Measurements from ENCODE around the gene PRPSAP2. TPM values are rescaled to one million over a fixed set of nuclear protein-coding genes. Genes with fewer than 3 reads are reported as not detected.
A peak's percentile ranks its signal among the peaks of the same experiment; 100 is the strongest.

PRPSAP2 gene
- total and polyA plus RNA-seq, 2 donors (not counting 3 experiments of a cell fraction or from before 2014, with no cell fraction given) = 22.2 to 38.5 TPM

DNA sequence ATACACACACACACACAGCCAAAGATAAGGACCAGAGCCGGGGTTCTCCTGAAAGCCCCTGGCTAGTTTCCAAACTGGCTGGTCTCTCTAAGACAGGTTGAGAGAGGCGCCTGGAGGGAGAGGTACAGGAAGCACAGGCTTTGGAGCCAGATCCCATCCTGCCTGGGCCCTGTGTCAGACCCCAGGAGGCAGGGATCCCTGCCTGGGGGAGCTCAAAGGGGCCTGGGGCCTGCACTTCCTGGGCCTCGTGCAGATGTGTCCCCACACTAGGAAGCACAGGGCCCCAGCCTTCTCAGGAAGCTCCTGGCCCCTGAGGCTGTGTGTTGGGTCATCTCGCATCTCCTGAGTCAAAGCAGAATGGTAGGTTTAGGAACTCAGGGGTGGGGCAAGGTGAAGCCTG lies 110.0 kb downstream of the PRPSAP2 start:
- CTCF ChIA-PET = interaction anchor here (1.0 kb wide), 2 partner anchors 9 to 11 kb away, joined by 3 read pairs; no protein-coding TSS in a partner anchor
- Histone ChIP-seq H3K4me3 (replicated peaks in 1 of 3; ENCODE audit: insufficient read depth in 1 of 3, low read depth in 1 of 3, low read length in 3 of 3) (no peak overlapping the region), H2AFZ (ENCODE audit: low read depth, low read length) (no peak overlapping the region), H3K9ac (replicated peaks; ENCODE audit: extremely low read depth, insufficient read depth, low read length) (peak overlapping the region; percentile 39), H4K20me1 (replicated peaks; ENCODE audit: control insufficient read depth, extremely low read depth, insufficient read depth, low read length) (no peaks in the 10 kb centered on the region), H3K27ac (ENCODE audit: insufficient read depth, low read depth, low read length) (peak overlapping the region; percentile 58), H3K9me3 (replicated peaks; ENCODE audit: control insufficient read depth, insufficient read depth, low read length) (no peaks in the 10 kb centered on the region), H3K9me1 (replicated peaks; ENCODE audit: control insufficient read depth, extremely low read depth, insufficient read depth, low read length) (no peaks in the 10 kb centered on the region), H3K4me2 (ENCODE audit: insufficient read depth, low read length) (no peak overlapping the region), H3K4me1 (ENCODE audit: control insufficient read depth, extremely low read depth, insufficient read depth, low read length) (peaks cover 31% of the 10 kb centered on the region), H3K79me2 (ENCODE audit: control insufficient read depth, insufficient read depth, low read length) (no peaks in the 10 kb centered on the region), H3K27me3 (ENCODE audit: control insufficient read depth in 2 of 2, insufficient read depth in 2 of 2, low read length in 2 of 2) (no peaks in the 10 kb centered on the region), H3K36me3 (ENCODE audit: control insufficient read depth in 2 of 2, extremely low read depth in 1 of 2, insufficient read depth in 2 of 2, low read length in 2 of 2) (peaks cover 0 to 4% of the 10 kb centered on the region in 2 experiments)
- POLR2A ChIA-PET = no interaction called here
- dilution Hi-C loops (cut with MboI; ENCODE audit: extremely low pct_ligation_motif_present, low sequenced_read_pairs) = no loop called here
- TF ChIP-seq EZH2 (IDR thresholded peaks at IDR 0.05; ENCODE audit: borderline replicate concordance, low read depth, low read length, severe bottlenecking) = no peak
- TF ChIP-seq, protein P1, sequence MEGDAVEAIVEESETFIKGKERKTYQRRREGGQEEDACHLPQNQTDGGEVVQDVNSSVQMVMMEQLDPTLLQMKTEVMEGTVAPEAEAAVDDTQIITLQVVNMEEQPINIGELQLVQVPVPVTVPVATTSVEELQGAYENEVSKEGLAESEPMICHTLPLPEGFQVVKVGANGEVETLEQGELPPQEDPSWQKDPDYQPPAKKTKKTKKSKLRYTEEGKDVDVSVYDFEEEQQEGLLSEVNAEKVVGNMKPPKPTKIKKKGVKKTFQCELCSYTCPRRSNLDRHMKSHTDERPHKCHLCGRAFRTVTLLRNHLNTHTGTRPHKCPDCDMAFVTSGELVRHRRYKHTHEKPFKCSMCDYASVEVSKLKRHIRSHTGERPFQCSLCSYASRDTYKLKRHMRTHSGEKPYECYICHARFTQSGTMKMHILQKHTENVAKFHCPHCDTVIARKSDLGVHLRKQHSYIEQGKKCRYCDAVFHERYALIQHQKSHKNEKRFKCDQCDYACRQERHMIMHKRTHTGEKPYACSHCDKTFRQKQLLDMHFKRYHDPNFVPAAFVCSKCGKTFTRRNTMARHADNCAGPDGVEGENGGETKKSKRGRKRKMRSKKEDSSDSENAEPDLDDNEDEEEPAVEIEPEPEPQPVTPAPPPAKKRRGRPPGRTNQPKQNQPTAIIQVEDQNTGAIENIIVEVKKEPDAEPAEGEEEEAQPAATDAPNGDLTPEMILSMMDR (IDR thresholded peaks at IDR 0.05; ENCODE audit: extremely low read depth in 1 of 2, insufficient read depth in 1 of 2, low read depth in 1 of 2, low read length in 2 of 2) = no peak
- TF ChIP-seq JUN (IDR thresholded peaks at IDR 0.05; ENCODE audit: borderline replicate concordance, insufficient read depth, insufficient read length, low read depth) = no peak
- TF ChIP-seq FOS (IDR thresholded peaks at IDR 0.05; ENCODE audit: borderline replicate concordance, insufficient read depth, low read length) = no peak
- TF ChIP-seq POLR2AphosphoS5 (IDR thresholded peaks at IDR 0.05; ENCODE audit: insufficient read depth, low read depth, low read length) = no peak
- no peak for TF ChIP-seq MAX (IDR thresholded peaks at IDR 0.05; ENCODE audit: insufficient read depth, insufficient read length)
- no peak for TF ChIP-seq GATA2 (IDR thresholded peaks at IDR 0.05; ENCODE audit: insufficient read depth, insufficient read length, low read depth, low read length)
- TF ChIP-seq MYC (IDR thresholded peaks at IDR 0.05; ENCODE audit: low read depth, low read length) = no peak
- no peak for TF ChIP-seq POLR2A (IDR thresholded peaks at IDR 0.05; ENCODE audit: low read depth, low read length)
- no TSS peak for BruUV-seq (replicated peaks)
- no peak for FAIRE-seq
- intact Hi-C loops (cut with micrococcal nuclease) = no loop called here
- DNase-seq (ENCODE audit: low read depth, low spot score) = peak; percentile 13
